ENCODE data around the gene BLVRB.

- no peak for TF ChIP-seq POLR2A (IDR thresholded peaks at IDR 0.05)
- no peak for TF ChIP-seq CTCF (IDR thresholded peaks at IDR 0.05)
Observed at GRCh38 chr19:40469011-40469410, 3.5 kb upstream of the BLVRB start.

All from uterus (tissue), 2 donors.